ENCODE measurements around the gene RPS25. TPM values are rescaled to one million over a fixed set of nuclear protein-coding genes. Genes with fewer than 3 reads are reported as not detected.

RPS25 gene
- total and polyA plus RNA-seq, 9 of the 15 experiments (the other 6 are each of a cell fraction or from before 2014, with no cell fraction given): 1,553 to 5,486 (median 2,471) TPM

DNA sequence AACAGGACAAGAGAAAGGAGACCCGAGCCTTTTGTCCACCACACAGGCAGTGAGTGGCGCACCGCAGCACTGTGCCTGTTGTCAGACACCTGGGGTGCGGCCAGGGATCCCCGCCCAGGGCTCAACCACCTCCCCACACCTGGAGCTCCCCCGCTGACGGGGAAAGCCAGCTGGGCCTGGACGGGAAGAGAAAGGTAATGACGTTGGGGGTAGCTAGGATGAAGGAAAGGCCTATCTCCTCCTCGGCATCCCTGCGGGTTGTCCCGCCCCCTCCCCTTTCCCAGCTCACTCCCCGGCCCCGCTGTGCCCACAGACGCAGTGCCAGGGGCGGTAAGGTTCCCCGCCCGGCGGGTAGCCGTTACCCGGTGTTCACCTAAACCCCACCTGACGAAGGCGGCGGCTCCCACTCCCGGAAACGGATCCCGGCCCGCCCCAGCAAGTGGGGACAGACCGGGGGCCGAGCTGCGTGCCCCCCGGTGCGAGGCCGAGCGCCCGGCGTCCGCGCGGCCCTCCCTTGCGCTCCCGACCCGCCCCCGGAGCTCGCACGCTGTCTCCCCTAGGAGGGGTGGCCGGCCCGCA is 38.4 kb upstream of the RPS25 start (continued):
- TF ChIP-seq, protein P1, sequence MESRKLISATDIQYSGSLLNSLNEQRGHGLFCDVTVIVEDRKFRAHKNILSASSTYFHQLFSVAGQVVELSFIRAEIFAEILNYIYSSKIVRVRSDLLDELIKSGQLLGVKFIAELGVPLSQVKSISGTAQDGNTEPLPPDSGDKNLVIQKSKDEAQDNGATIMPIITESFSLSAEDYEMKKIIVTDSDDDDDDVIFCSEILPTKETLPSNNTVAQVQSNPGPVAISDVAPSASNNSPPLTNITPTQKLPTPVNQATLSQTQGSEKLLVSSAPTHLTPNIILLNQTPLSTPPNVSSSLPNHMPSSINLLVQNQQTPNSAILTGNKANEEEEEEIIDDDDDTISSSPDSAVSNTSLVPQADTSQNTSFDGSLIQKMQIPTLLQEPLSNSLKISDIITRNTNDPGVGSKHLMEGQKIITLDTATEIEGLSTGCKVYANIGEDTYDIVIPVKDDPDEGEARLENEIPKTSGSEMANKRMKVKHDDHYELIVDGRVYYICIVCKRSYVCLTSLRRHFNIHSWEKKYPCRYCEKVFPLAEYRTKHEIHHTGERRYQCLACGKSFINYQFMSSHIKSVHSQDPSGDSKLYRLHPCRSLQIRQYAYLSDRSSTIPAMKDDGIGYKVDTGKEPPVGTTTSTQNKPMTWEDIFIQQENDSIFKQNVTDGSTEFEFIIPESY (CRISPR knock-in tag; IDR thresholded peaks at IDR 0.05): 0 out of 2 replicates have a peak, but pooled peaks have one; percentile 24
- TF ChIP-seq TFE3 (CRISPR knock-in tag; IDR thresholded peaks at IDR 0.05) (no peak), ZNF143 (CRISPR knock-in tag; IDR thresholded peaks at IDR 0.05) (peak; percentile 21), ZNF165 (CRISPR knock-in tag; IDR thresholded peaks at IDR 0.05; ENCODE audit: borderline replicate concordance) (no peak), E2F6 (IDR thresholded peaks at IDR 0.05; ENCODE audit: borderline replicate concordance in 1 of 2, extremely low read depth in 1 of 2, insufficient read depth in 1 of 2, insufficient read length in 1 of 2, low read depth in 1 of 2, low read length in 1 of 2, poor library complexity in 1 of 2, severe bottlenecking in 1 of 2) (no peak), SAP30 (IDR thresholded peaks at IDR 0.05; ENCODE audit: borderline replicate concordance, insufficient read depth, low read depth, low read length, poor library complexity, severe bottlenecking) (peak; percentile 62), ARID1B (IDR thresholded peaks at IDR 0.05) (no peak), ZNF263 (CRISPR knock-in tag; IDR thresholded peaks at IDR 0.05; ENCODE audit: borderline replicate concordance) (0 out of 2 replicates have a peak, but pooled peaks have one; percentile 23)
- TF ChIP-seq, protein P2, sequence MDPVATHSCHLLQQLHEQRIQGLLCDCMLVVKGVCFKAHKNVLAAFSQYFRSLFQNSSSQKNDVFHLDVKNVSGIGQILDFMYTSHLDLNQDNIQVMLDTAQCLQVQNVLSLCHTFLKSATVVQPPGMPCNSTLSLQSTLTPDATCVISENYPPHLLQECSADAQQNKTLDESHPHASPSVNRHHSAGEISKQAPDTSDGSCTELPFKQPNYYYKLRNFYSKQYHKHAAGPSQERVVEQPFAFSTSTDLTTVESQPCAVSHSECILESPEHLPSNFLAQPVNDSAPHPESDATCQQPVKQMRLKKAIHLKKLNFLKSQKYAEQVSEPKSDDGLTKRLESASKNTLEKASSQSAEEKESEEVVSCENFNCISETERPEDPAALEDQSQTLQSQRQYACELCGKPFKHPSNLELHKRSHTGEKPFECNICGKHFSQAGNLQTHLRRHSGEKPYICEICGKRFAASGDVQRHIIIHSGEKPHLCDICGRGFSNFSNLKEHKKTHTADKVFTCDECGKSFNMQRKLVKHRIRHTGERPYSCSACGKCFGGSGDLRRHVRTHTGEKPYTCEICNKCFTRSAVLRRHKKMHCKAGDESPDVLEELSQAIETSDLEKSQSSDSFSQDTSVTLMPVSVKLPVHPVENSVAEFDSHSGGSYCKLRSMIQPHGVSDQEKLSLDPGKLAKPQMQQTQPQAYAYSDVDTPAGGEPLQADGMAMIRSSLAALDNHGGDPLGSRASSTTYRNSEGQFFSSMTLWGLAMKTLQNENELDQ (CRISPR knock-in tag; IDR thresholded peaks at IDR 0.05; ENCODE audit: borderline replicate concordance): no peak

Data from K562 (cell line).